Chondrocyte (in vitro differentiated cells): Measurements from ENCODE around the gene AZIN2. TPM values are rescaled to one million over a fixed set of nuclear protein-coding genes. Genes with fewer than 3 reads are reported as not detected.
"Not testable (repeated sequence)": the region's sequence is repeated elsewhere in the genome, so short reads cannot be mapped to it uniquely, and the experiment has no call there.

Source experiments
- DNase-seq: peaks from one replicate; pipeline ENCODE4 v3.0.0; 2021; ENCODE audit warnings: mixed read lengths, low spot score
- H3K27ac Mint-ChIP-seq: one replicate; pipeline ENCODE4 v1.8.0; 2021; ENCODE audit warnings: mild to moderate bottlenecking, moderate library complexity, mixed read lengths; ENCODE audit not compliant: unreplicated experiment
- H3K27me3 Mint-ChIP-seq: 2 replicates; pipeline ENCODE4 v1.8.0; 2021; ENCODE audit warnings: low read depth, mixed read lengths
- H3K36me3 Mint-ChIP-seq: 2 replicates; pipeline ENCODE4 v1.8.0; 2021; ENCODE audit warnings: low read depth, mixed read lengths
- H3K4me1 Mint-ChIP-seq: 2 replicates; pipeline ENCODE4 v1.8.0; 2021; ENCODE audit warnings: low read depth, mild to moderate bottlenecking, mixed read lengths
- H3K4me3 Mint-ChIP-seq: one replicate; pipeline ENCODE4 v1.8.0; 2021; ENCODE audit warnings: mild to moderate bottlenecking, moderate library complexity, mixed read lengths; ENCODE audit not compliant: unreplicated experiment
- H3K9me3 Mint-ChIP-seq: 2 replicates; pipeline ENCODE4 v1.8.0; 2021; ENCODE audit warnings: low read depth, mixed read lengths
- CTCF ChIP-seq: fragments of 200-600 bp; sonication (generic); IDR thresholded peaks from 2 replicates; pipeline ENCODE4 v1.5.0; 2021; ENCODE audit warnings: antibody characterized with exemption, mild to moderate bottlenecking, moderate library complexity
- total RNA-seq: library from RNA; stranded (reverse); gene quantifications from 3 replicates; pipeline ENCODE4 v1.2.1, GENCODE V29; 2021

Gene AZIN2
- total RNA-seq, 1 donor from 2014 or later, result 3.5 TPM

DNA sequence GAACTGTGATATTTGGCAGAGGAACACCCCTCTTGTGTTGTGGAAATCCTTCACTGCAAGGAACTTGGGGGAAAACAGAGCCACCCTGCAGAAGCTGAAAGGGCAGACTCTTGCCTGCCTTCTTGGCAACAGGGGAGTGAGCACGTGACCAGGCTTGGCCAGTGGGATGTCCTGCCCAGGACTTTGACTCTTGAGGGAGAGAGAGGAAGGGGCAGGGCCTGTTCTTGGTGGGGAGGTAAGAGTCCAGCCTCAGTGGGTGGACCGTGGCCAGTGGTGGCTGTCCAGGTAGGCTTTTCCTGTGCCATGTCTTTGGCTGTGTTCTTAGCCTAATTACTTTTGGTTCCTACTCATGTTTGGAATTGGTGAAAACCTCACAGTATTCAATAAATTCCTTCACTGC lies 35.7 kb upstream of the AZIN2 start:
- Mint-ChIP-seq H3K36me3 (no peaks in the 10 kb centered on the region), H3K4me3 (no peak overlapping the region), H3K27ac (no peak overlapping the region), H3K4me1 (peaks cover 11% of the 10 kb centered on the region), H3K27me3 (no peaks in the 10 kb centered on the region), H3K9me3 (no peaks in the 10 kb centered on the region)
- DNase-seq, result no peak
- TF ChIP-seq CTCF, result no peak

GRCh38 chr1:33045814-33046213 lies 35.1 kb upstream of the AZIN2 start:
- peaks cover 16% of the 10 kb centered on the region for H3K4me1 Mint-ChIP-seq
- no peaks in the 10 kb centered on the region for H3K36me3 Mint-ChIP-seq
- TF ChIP-seq CTCF, result no peak
- no peaks in the 10 kb centered on the region for H3K9me3 Mint-ChIP-seq
- no peaks in the 10 kb centered on the region for H3K27me3 Mint-ChIP-seq
- H3K4me3 Mint-ChIP-seq, result no peak overlapping the region
- no peak overlapping the region for H3K27ac Mint-ChIP-seq
- no peak for DNase-seq

DNA sequence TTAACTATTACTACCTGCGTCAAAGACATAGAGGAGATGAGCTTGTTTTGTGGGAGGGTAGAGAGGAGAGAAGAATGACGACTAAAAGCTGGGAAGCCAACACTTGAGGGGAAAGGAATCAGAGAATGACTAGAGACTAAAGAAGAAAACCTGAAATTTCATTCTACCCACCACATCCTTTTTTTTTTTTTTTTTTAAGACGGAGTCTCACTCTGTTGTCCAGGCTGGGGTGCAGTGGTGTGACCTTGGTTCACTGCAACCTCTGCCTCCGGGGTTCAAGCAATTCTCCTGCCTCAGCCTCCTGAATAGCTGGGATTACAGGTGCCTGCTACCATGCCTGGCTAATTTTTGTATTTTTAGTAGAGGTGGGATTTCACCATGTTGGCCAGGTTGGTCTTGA lies 34.7 kb upstream of the AZIN2 start:
- peaks cover 16% of the 10 kb centered on the region for H3K4me1 Mint-ChIP-seq
- DNase-seq, H3K4me3 Mint-ChIP-seq, H3K9me3 Mint-ChIP-seq, H3K27ac Mint-ChIP-seq, H3K27me3 Mint-ChIP-seq, H3K36me3 Mint-ChIP-seq: not testable (repeated sequence)

DNA sequence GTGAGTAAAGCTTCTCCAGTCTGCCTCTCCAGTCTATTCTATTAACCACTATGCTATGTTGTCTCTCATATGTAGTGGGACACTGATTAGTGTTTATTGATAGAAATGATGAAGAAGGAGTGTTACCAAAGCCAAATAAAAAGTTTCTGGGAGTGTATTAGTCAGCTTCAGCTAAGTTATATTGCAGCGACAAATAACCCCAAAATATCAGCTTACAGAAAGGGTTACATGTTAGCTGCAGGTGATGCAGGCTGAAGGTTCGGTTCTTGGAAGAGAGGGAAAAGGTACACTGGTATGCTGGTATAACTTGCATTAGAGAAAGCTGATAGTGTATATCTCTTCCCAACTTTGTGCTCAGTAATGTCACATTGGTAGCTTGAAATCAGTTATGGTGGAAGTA lies 33.7 kb upstream of the AZIN2 start:
- no peaks in the 10 kb centered on the region for H3K36me3 Mint-ChIP-seq
- H3K4me1 Mint-ChIP-seq, result peaks cover 16% of the 10 kb centered on the region
- H3K27ac Mint-ChIP-seq, result no peak overlapping the region
- no peaks in the 10 kb centered on the region for H3K9me3 Mint-ChIP-seq
- H3K27me3 Mint-ChIP-seq, result no peaks in the 10 kb centered on the region
- H3K4me3 Mint-ChIP-seq, result no peak overlapping the region
- TF ChIP-seq CTCF, result no peak
- DNase-seq, result no peak

DNA sequence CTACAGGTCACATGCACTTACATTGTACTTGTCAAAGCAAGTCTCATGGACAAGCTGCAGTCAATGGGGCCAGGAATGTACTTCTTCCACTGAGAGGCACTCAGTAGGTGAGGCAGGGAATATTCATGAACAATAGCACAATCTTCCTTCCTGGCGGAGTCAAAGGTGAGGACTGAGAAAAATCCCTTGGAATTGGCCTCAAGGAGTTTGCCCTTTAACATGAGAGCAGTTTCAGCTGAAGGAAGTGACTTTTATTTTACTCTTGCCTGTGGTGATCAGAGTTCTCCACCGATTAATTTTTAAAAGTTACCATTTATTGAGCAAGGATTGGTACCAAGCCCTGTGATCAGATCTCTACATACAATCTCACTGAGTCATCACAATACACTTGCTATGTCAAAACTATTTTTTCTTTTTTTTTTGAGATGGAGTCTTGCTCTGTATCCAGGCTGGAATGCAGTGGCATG lies 33.1 kb upstream of the AZIN2 start:
- H3K27ac Mint-ChIP-seq, result no peak overlapping the region
- no peak overlapping the region for H3K4me3 Mint-ChIP-seq
- no peak for TF ChIP-seq CTCF
- no peak for DNase-seq
- no peaks in the 10 kb centered on the region for H3K27me3 Mint-ChIP-seq
- H3K4me1 Mint-ChIP-seq, result peaks cover 16% of the 10 kb centered on the region
- no peaks in the 10 kb centered on the region for H3K9me3 Mint-ChIP-seq
- H3K36me3 Mint-ChIP-seq, result no peaks in the 10 kb centered on the region

DNA sequence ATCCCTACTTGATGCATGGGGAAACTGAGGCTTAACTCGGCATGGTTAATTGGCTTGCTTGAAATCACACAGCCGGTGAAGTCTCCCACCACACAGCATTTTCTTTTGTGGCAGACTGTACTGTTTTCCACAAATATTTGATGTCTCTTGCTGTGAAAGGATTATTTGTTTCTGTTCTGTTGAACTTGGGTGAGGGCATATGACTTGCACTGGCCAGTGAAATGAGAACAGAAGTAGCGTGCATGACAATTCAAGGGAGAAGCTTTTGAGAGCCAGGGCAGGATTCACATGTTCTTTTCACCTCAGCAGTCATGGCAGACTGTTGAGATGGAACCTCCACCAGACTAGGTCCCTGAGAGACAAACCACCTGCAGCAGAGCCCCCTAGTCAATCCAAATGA lies 32.5 kb upstream of the AZIN2 start:
- Mint-ChIP-seq H3K9me3 (no peaks in the 10 kb centered on the region), H3K4me3 (no peak overlapping the region), H3K27me3 (no peaks in the 10 kb centered on the region), H3K4me1 (peaks cover 16% of the 10 kb centered on the region), H3K27ac (no peak overlapping the region), H3K36me3 (no peaks in the 10 kb centered on the region)
- DNase-seq, result no peak
- TF ChIP-seq CTCF, result no peak
